B cell (primary cell): ENCODE results near the gene NAA10. TPM values are rescaled to one million over a fixed set of nuclear protein-coding genes. Genes with fewer than 3 reads are reported as not detected.

Experiments
- ATAC-seq: fragments of 200-7000 bp; cut with Tn5 transposase; one replicate; pipeline ENCODE4 v1.10.0; 2021; ENCODE audit warnings: low read depth, mild to moderate bottlenecking, moderate number of reproducible peaks, moderate library complexity
- CTCF ChIA-PET: fragments of 350-600 bp; sonication (Branson Sonifier 250); formaldehyde crosslinking; loops from one replicate; lab custom pipeline; 2021; ENCODE audit warnings: antibody characterized with exemption, inconsistent platforms; lab: Charles Lee
- POLR2A ChIA-PET: fragments of 350-600 bp; sonication (Branson Sonifier 250); formaldehyde crosslinking; loops from one replicate; lab custom pipeline; 2021; ENCODE audit warnings: antibody characterized with exemption; lab: Charles Lee
- DNase-seq: peaks from one replicate; pipeline ENCODE4 v3.0.0; 2013
- H2AFZ ChIP-seq: 2 replicates; pipeline ENCODE4 v1.6.1; 2012; ENCODE audit warnings: mild to moderate bottlenecking, low read depth, low read length; ENCODE audit not compliant: insufficient read depth, poor library complexity, severe bottlenecking
- H3K27ac ChIP-seq, 2 donors: 1 replicate in 1 of 2; 2 replicates in 1 of 2; pipeline ENCODE4 v1.5.1; 2012 to 2013; ENCODE audit warnings: low read length in 2 of 2, mild to moderate bottlenecking in 2 of 2, moderate library complexity in 1 of 2
- H3K27me3 ChIP-seq, 4 experiments: fragments of 200-600 bp in 1 of 4; sonication (generic) in 1 of 4; replicated peaks in 1 of 4; 1 replicate in 2 of 4; 2 replicates in 2 of 4; pipeline versions ENCODE4 v1.6.1 to v1.7.0; 2013 to 2016; ENCODE audit warnings: low read length in 3 of 4, mild to moderate bottlenecking in 2 of 4, mixed read lengths in 1 of 4, moderate library complexity in 1 of 4; ENCODE audit not compliant: insufficient read depth in 4 of 4, control insufficient read depth in 3 of 4; ENCODE audit errors: control extremely low read depth in 1 of 4
- H3K36me3 ChIP-seq, 2 experiments: replicated peaks in 1 of 2; 1 replicate in 1 of 2; 2 replicates in 1 of 2; pipeline versions ENCODE4 v1.6.1 to v1.7.1; 2013; ENCODE audit warnings: low read length in 1 of 2; ENCODE audit not compliant: insufficient read depth in 2 of 2, control insufficient read depth in 1 of 2; ENCODE audit errors: control extremely low read depth in 1 of 2, extremely low read depth in 1 of 2
- H3K4me1 ChIP-seq, 2 donors: fragments of 200-600 bp in 1 of 2; sonication (generic) in 1 of 2; 1 replicate in 1 of 2; 2 replicates in 1 of 2; pipeline versions ENCODE4 v1.5.1 to v1.6.1; 2013 to 2017; ENCODE audit warnings: low read length in 2 of 2; ENCODE audit not compliant: control insufficient read depth in 2 of 2, insufficient read depth in 2 of 2
- H3K4me2 ChIP-seq: replicated peaks from 2 replicates; pipeline ENCODE3; 2012; ENCODE audit warnings: mild to moderate bottlenecking, low read depth, low read length; ENCODE audit not compliant: poor library complexity, severe bottlenecking
- H3K4me3 ChIP-seq, 5 experiments: fragments of 200-600 bp in 1 of 5; sonication (generic) in 1 of 5; 1 replicate in 3 of 5; 2 replicates in 2 of 5; pipeline versions ENCODE4 v1.5.1 to v1.7.0; 2011 to 2016; ENCODE audit warnings: low read length in 4 of 5, mild to moderate bottlenecking in 4 of 5, low read depth in 2 of 5, control low read depth in 1 of 5, moderate library complexity in 1 of 5; ENCODE audit not compliant: insufficient read depth in 1 of 5; ENCODE audit errors: control extremely low read depth in 1 of 5, extremely low read depth in 1 of 5
- H3K79me2 ChIP-seq: fragments of 200-600 bp; sonication (generic); one replicate; pipeline ENCODE4 v1.6.0; 2016; ENCODE audit warnings: low read length; ENCODE audit not compliant: control insufficient read depth, insufficient read depth
- H3K9ac ChIP-seq: fragments of 200-600 bp; sonication (generic); 2 replicates; pipeline ENCODE4 v1.6.1; 2017; ENCODE audit warnings: mild to moderate bottlenecking, low read length, moderate library complexity
- H3K9me3 ChIP-seq, 3 donors: one replicate each; pipeline versions ENCODE4 v1.6.1 to v1.7.1; 2013; ENCODE audit warnings: low read length in 2 of 3; ENCODE audit not compliant: control insufficient read depth in 2 of 3, insufficient read depth in 1 of 3; ENCODE audit errors: control extremely low read depth in 1 of 3
- H4K20me1 ChIP-seq: 2 replicates; pipeline ENCODE4 v1.6.0; 2012; ENCODE audit warnings: mild to moderate bottlenecking, low read length; ENCODE audit not compliant: insufficient read depth, control insufficient read depth, poor library complexity, severe bottlenecking
- H3K27ac Mint-ChIP-seq: one replicate; pipeline ENCODE4 v1.8.0; 2021; ENCODE audit warnings: mixed read lengths
- H3K27me3 Mint-ChIP-seq: one replicate; pipeline ENCODE4 v1.8.0; 2021; ENCODE audit warnings: mixed read lengths
- H3K4me1 Mint-ChIP-seq: one replicate; pipeline ENCODE4 v1.8.0; 2021; ENCODE audit warnings: mixed read lengths
- H3K4me3 Mint-ChIP-seq: one replicate; pipeline ENCODE4 v1.8.0; 2021; ENCODE audit warnings: mixed read lengths
- H3K9me3 Mint-ChIP-seq: one replicate; pipeline ENCODE4 v1.8.0; 2022; ENCODE audit warnings: mixed read lengths; ENCODE audit not compliant: insufficient read depth
- CTCF ChIP-seq: fragments of 200-600 bp; IDR thresholded peaks from one replicate; pipeline ENCODE4 v1.8.0; 2022; ENCODE audit warnings: antibody characterized with exemption, mild to moderate bottlenecking
- EZH2 ChIP-seq: IDR thresholded peaks from 2 replicates; pipeline ENCODE4 v1.6.1; 2012; ENCODE audit warnings: borderline replicate concordance, low read depth, mild to moderate bottlenecking, moderate library complexity, low read length; ENCODE audit not compliant: insufficient read depth, poor library complexity, severe bottlenecking
- WGBS: methylation state at CpG from one replicate; pipeline ENCODE4 v1.1.5; 2013; ENCODE audit warnings: missing lambda C conversion rate; ENCODE audit not compliant: insufficient coverage; 5-methylcytosine and 5-hydroxymethylcytosine counted together
- intact Hi-C: fragments of 100-400 bp; cut with micrococcal nuclease; formaldehyde crosslinking; loops from one replicate; pipeline ENCODE4 v1.10.0; 2022
- polyA plus RNA-seq: library from polyadenylated mRNA; depleted of rRNA; stranded (reverse); fragments of >200 nt; gene quantifications from 2 replicates; pipeline ENCODE4 v1.2.3, GENCODE V29; 2012
- total RNA-seq, 2 donors: library from RNA; stranded (reverse); fragments of 120-200 nt in 1 of 2; gene quantifications; 1 replicate in 1 of 2; 2 replicates in 1 of 2; pipeline versions ENCODE4 v1.2.3 to v1.2.4, GENCODE V29; 2013 to 2022

NAA10 gene
- total and polyA plus RNA-seq, 2 donors (not counting 1 experiment from before 2014, with no cell fraction given) = 78.3 to 102 TPM

- Histone ChIP-seq H2AFZ (peak overlapping the region; percentile 8), H3K79me2 (peaks cover 14% of the 10 kb centered on the region), H3K9ac (no peak overlapping the region), H3K36me3 (peaks cover 0 to 31% of the 10 kb centered on the region in 2 experiments), H4K20me1 (no peaks in the 10 kb centered on the region), H3K9me3 (no peaks in the 10 kb centered on the region), H3K4me3 (no peak overlapping the region), H3K27me3 (no peaks in the 10 kb centered on the region), H3K27ac (no peak overlapping the region), H3K4me1 (peaks cover 9 to 39% of the 10 kb centered on the region in 2 donors), H3K4me2 (peak overlapping the region; percentile 14)
- ChIA-PET CTCF (interaction anchor here (0.7 to 15.4 kb wide), 19 partner anchors 11 to 1005 kb away, joined by 3 to 325 read pairs (median 4); partner anchors contain the start of genes ARHGAP4, IDH3G, NAA10 and PLXNB3), POLR2A (interaction anchor here (1.0 to 5.8 kb wide), 4 partner anchors 21 to 181 kb away, joined by 3 to 58 read pairs (median 4); partner anchors contain the start of gene ARHGAP4)
- 35% methylated on average over 4 of the region's 19 CpGs for WGBS
- peaks cover 15% of the 10 kb centered on the region for H3K4me1 Mint-ChIP-seq
- TF ChIP-seq EZH2 = no peak
- peak; percentile 80 for TF ChIP-seq CTCF
- H3K27ac Mint-ChIP-seq = peak overlapping the region; percentile 34
- no peaks in the 10 kb centered on the region for H3K9me3 Mint-ChIP-seq
- no peak overlapping the region for H3K4me3 Mint-ChIP-seq
- ATAC-seq (peak; percentile 88), DNase-seq (peak; percentile 83)
- intact Hi-C loops = loop anchor here (1.0 kb wide), 2 partner anchors 22 to 24 kb away; partner anchors contain the start of gene HCFC1
- H3K27me3 Mint-ChIP-seq = no peaks in the 10 kb centered on the region
Observed at GRCh38 chrX:153947009-153947769, 12.4 kb upstream of the NAA10 start.
